ENCODE results near the gene MKKS. TPM values are rescaled to one million over a fixed set of nuclear protein-coding genes. Genes with fewer than 3 reads are reported as not detected.

The MKKS gene
- total and polyA plus RNA-seq, 2 of the 13 experiments (the other 11 are each of a cell fraction or from before 2014, with no cell fraction given): 26.7 to 34.5 TPM

DNA sequence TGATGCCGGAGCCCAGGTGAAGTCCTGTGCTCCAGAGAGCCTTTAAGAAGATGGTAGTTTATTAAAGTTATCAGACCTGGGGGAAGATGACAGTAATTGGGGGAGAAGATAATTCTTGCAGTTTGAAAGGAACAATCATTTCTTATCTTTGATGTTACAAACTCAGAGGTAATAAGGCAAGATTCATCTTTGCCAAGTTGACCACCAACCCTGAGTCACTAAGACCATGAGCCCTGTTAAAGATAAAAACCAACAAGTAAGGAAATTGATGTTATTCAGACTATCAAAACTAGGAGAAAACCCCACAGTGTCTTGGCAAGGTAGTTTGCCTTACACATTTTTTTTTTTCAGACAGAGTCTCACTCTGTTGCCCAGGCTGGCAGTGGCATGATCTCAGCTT lies 73.1 kb downstream of the MKKS start:
- ChIA-PET POLR2A (no interaction called here), CTCF (ENCODE audit: low intra/inter-chr PET ratio, low total read pairs) (no interaction called here)
- no peak for FAIRE-seq
- Histone ChIP-seq H3K79me2 (ENCODE audit: insufficient read depth, low read length) (no peaks in the 10 kb centered on the region), H3K9me3 (ENCODE audit: low read length) (no peaks in the 10 kb centered on the region), H3K4me1 (ENCODE audit: insufficient read depth, low read length) (peaks cover 62% of the 10 kb centered on the region), H4K20me1 (ENCODE audit: insufficient read depth, low read length) (no peaks in the 10 kb centered on the region), H2AFZ (ENCODE audit: low read length) (no peak overlapping the region), H3K4me2 (ENCODE audit: low read depth, low read length) (no peak overlapping the region), H3K9ac (ENCODE audit: insufficient read depth, low read depth, low read length) (no peak overlapping the region), H3K36me3 (replicated peaks in 1 of 2; ENCODE audit: control insufficient read depth in 1 of 2, insufficient read depth in 2 of 2, low read length in 2 of 2) (no peaks in the 10 kb centered on the region), H3K27ac (ENCODE audit: extremely low read length, insufficient read depth, low read length) (no peak overlapping the region), H3K27me3 (ENCODE audit: control insufficient read depth in 1 of 2, insufficient read depth in 2 of 2, low read length in 2 of 2) (no peaks in the 10 kb centered on the region), H3K4me3 (replicated peaks in 1 of 3; ENCODE audit: insufficient read depth in 1 of 3, low read depth in 2 of 3, low read length in 3 of 3) (no peak overlapping the region)
- 98% methylated on average over 1 of the region's 1 CpG for WGBS (ENCODE audit: low lambda C conversion rate)
- intact Hi-C loops (cut with micrococcal nuclease; ENCODE audit: unreplicated experiment) (no loop called here), in situ Hi-C loops (cut with HindIII; ENCODE audit: extremely low pct_ligation_motif_present, low pct_unique_long_range_greater_than_20kb) (no loop called here)
- no peak for DNase-seq (ENCODE audit: low spot score)
- BruUV-seq (replicated peaks): no TSS peak
- ATAC-seq: no peak
- TF ChIP-seq HOMEZ (CRISPR knock-in tag; IDR thresholded peaks at IDR 0.05; ENCODE audit: low read depth) (no peak), KLF12 (CRISPR knock-in tag; IDR thresholded peaks at IDR 0.05; ENCODE audit: borderline replicate concordance) (no peak), ASH2L (IDR thresholded peaks at IDR 0.05; ENCODE audit: insufficient read length, low read depth, low read length) (no peak), ZNF33A (CRISPR knock-in tag; IDR thresholded peaks at IDR 0.05; ENCODE audit: borderline replicate concordance) (no peak), EEA1 (CRISPR knock-in tag; IDR thresholded peaks at IDR 0.05; ENCODE audit: borderline replicate concordance) (no peak), NPAS2 (CRISPR knock-in tag; IDR thresholded peaks at IDR 0.05; ENCODE audit: borderline replicate concordance) (no peak), ZNF781 (CRISPR knock-in tag; IDR thresholded peaks at IDR 0.05; ENCODE audit: borderline replicate concordance, not compliant biosample characterization) (no peak), SMYD3 (CRISPR knock-in tag; IDR thresholded peaks at IDR 0.05) (no peak), ATF2 (CRISPR knock-in tag; IDR thresholded peaks at IDR 0.05) (no peak), PAWR (CRISPR knock-in tag; IDR thresholded peaks at IDR 0.05; ENCODE audit: borderline replicate concordance) (no peak), GLI4 (CRISPR knock-in tag; IDR thresholded peaks at IDR 0.05; ENCODE audit: borderline replicate concordance) (no peak)
- TF ChIP-seq, protein P1, sequence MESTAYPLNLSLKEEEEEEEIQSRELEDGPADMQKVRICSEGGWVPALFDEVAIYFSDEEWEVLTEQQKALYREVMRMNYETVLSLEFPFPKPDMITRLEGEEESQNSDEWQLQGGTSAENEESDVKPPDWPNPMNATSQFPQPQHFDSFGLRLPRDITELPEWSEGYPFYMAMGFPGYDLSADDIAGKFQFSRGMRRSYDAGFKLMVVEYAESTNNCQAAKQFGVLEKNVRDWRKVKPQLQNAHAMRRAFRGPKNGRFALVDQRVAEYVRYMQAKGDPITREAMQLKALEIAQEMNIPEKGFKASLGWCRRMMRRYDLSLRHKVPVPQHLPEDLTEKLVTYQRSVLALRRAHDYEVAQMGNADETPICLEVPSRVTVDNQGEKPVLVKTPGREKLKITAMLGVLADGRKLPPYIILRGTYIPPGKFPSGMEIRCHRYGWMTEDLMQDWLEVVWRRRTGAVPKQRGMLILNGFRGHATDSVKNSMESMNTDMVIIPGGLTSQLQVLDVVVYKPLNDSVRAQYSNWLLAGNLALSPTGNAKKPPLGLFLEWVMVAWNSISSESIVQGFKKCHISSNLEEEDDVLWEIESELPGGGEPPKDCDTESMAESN (CRISPR knock-in tag; conservative IDR thresholded peaks at IDR 0.05): no peak

All from HepG2 (cell line).